NCI-H2196 treated with DMSO at 0.1 percent for 48 hours (cell line): ENCODE data around the gene SLC4A3.

Experiments
- DNase-seq: peaks from one replicate; lab custom pipeline; 2025; ENCODE audit not compliant: unreplicated experiment; lab: John Stamatoyannopoulos, UW

The SLC4A3 gene

DNA sequence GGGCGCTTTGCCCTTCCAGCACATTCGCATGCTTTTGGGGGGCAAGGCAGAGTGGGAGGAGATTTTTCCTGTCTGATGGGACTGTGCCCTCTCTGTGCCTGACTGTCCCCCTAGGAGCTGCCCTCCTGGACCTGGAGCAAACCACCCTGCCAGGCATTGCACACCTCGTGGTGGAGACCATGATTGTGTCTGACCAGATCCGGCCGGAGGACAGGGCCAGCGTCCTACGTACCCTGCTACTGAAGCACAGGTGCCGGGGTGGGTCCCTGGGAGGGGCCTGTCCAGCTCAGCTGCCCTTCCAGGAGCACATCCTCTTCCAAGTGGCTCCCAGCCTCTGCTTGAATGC lies 5.3 kb downstream of the SLC4A3 start:
- no peak for DNase-seq

DNA sequence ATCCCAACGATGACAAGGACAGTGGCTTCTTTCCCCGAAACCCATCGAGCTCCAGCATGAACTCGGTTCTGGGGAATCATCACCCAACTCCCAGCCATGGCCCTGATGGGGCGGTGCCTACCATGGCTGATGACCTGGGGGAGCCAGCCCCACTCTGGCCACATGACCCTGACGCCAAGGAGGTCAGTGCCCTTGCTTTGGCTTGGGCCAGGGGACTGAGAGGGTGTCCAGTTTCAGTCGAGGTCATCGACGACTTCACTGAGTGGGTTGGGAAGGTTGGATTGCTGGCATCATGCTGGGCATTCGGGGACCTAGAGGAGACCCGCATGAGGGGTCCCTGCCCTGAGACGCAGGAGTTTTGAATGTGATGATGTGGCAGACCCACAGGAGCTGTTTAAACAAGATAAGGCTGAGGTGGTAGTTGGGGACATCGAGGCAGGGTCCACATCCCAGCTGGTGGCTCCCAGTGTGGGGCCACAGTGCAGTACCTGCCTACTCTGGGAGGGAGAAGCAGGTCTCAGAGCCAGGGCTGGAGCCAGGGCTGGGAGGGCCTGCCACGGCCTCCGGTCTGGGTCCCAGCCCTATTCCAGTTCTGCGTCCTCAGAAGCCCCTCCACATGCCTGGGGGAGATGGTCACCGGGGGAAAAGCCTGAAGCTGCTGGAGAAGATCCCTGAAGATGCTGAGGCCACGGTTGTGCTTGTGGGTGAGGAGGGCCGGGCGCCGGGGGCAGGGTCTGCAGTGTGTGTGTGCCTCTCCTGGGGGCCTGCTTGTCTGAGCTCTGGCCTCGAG lies 6.0 kb downstream of the SLC4A3 start:
- peak; percentile 8 for DNase-seq

DNA sequence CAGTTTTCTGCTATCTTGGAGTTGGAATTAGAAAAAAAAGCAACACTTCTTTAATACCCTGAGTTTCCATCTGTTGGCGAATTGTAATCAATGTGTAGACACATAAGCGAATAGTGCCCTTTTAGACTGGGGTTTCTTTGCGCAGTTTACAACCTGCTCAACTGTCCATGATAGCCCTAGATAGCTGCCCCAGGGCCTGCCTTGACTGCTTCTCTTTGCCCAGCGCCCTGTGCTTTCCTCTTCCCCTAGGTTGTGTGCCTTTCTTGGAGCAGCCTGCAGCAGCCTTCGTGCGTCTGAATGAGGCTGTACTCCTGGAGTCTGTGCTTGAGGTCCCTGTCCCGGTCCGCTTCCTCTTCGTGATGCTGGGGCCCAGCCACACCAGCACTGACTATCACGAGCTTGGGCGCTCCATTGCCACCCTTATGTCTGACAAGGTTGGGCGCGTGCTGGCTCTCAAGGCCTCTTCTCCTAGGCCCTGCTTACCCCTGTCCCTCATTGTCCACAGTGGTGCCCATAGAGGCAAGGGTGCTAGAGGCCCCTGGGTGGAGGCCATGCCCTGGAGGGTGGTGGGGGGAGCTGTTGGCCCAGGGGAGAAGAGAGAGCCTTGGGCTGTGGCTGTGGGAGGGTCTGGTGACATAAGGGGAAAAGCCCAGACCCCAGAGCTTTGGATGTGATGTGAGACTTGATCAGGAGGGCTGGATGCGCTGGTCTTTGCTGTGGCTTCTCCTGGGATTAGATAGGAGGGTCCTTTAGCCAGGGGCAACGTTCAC lies 6.9 kb downstream of the SLC4A3 start:
- DNase-seq, result no peak

DNA sequence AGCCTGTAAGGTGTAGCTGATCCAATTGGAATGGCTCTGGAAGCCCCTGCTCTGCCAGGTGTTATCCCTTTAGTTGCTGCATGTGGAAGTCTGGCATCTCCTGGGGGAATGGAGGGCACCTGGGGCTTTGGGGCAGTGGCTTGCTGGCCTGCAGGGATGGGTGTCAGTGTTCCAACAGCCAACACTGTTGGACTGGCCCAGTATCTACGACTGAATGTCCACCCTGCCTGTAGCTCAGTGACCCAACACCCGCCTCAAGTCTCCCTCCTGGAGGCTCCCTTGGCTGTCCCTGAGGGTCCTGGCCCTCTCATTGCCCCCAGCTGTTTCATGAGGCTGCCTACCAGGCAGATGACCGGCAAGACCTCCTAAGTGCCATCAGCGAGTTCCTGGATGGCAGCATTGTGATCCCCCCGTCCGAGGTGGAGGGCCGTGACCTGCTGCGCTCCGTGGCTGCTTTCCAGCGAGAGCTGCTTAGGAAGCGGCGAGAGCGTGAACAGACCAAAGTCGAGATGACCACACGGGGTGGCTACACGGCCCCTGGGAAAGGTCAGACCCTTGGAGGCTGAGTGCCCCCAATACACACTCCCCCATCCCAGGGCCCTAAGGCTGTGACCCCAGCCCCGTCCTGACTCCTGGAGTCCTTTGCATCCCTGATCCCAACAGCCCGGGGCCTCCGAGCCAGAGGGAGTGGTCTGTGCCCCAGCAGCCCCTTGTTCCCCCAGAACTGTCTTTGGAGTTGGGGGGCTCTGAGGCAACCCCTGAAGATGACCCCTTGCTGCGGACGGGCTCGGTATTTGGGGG lies 7.7 kb downstream of the SLC4A3 start:
- no peak for DNase-seq

DNA sequence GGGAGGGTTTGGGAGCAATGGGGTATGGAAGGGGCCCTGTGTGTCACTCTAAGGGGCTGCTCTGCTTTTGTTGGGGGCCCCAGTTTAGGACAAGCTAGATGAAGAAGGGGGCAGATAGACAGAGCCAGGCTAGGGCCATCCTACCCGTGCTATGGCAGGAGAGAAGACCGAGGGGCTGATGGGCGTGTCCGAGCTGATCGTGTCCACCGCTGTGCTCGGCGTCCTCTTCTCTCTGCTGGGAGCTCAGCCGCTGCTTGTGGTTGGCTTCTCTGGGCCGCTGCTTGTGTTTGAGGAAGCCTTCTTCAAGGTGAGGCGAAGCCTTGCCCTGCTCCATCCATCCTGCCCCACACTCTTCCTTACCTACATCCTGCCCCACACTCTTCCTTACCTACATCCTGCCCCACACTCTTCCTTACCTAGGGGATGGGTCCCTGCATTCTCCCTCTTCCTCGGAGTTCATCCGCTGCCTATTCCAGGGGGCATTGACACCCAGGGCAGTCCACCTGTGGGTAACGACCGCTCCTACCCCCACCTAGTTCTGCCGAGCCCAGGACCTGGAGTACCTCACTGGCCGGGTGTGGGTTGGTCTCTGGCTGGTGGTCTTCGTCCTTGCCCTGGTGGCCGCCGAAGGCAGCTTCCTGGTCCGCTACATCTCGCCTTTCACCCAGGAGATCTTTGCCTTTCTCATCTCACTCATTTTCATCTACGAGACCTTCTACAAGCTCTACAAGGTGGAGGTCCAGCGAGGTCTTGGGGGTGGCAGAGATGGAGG lies 8.9 kb downstream of the SLC4A3 start:
- DNase-seq, result no peak

DNA sequence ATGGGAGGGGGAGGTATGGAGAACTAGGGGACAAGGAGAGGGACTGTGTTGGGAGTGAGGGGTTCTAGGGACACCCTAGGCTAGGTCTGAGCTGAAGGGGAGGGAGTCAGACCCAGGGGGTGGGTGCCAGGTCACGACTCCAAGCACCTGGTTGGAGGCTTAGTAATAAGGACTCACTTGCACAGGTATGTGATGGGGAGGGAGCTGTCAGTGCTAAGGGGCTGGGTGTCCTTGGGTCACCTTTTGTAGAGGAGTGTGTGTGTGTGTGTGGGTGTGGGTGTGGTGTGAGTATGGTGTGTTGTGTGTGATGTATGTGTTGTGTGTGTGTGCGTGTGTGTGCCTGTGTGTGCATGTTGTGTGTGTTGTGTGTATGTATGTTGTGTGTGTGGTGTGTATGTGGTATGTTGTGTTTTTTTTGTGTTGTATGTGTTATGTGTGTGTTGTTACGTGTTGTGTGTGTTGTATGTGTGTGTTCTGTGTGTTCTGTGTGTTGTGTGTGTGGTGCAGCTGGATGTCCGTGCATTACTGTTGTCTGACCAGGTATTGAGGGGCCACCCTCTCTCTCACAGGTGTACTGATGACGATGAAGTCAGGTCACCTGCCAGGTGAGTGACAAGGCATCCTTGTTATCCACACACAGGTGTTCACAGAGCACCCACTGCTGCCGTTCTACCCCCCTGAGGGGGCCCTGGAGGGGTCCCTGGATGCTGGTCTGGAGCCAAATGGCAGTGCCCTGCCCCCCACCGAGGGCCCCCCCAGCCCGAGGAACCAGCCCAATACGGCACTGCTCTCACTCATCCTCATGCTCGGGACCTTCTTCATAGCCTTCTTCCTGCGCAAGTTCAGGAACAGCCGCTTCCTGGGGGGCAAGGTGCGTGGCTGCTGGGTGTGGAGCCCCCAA lies 9.8 kb downstream of the SLC4A3 start:
- no peak for DNase-seq

DNA sequence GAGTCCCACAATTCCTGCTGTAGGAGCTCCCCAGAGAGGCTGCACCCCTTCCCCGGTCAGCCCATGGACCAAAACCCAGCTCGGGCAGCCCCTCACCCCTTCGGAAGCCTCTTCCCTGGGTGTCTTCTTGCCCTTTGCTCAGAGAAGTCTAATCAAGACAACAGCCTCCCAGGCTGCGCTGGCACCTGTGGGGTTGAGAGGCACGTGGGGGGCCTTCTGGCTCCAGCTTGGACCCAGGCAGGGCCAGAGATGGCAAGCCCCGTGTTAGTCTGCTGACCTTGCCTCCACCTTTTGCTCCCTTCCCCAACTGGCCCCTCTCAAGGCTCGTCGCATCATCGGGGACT lies 10.4 kb downstream of the SLC4A3 start:
- DNase-seq, result no peak

DNA sequence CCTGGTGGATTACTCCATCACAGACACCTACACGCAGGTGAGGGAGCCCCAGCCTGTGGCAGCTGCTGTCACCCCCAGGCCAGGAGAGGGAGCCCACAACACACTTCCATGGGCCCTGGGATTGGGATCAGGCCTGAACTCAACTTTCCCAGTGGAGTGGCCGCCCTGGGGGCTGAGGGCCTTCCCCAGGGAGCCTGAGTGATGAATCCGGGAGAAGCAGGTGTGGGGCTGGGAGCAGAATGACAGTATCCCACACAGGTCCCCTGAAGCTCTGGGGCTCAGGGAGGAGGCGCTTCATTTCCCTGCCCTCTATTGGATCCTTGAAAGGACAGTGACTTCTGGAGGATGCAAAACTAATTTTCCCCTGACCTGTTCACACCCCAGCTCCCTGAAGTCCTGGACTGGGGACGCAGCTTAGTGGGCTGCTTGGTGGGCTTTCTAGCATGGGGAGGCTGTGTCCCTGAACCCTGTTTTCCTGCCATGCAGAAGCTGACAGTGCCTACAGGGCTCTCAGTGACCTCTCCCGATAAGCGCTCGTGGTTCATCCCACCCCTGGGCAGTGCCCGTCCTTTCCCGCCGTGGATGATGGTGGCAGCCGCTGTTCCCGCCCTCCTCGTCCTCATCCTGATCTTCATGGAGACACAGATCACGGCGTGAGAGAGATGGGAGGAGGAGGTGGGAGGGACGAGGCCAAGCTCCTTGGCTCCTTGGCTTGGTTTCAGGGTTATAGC lies 11.0 kb downstream of the SLC4A3 start:
- no peak for DNase-seq

DNA sequence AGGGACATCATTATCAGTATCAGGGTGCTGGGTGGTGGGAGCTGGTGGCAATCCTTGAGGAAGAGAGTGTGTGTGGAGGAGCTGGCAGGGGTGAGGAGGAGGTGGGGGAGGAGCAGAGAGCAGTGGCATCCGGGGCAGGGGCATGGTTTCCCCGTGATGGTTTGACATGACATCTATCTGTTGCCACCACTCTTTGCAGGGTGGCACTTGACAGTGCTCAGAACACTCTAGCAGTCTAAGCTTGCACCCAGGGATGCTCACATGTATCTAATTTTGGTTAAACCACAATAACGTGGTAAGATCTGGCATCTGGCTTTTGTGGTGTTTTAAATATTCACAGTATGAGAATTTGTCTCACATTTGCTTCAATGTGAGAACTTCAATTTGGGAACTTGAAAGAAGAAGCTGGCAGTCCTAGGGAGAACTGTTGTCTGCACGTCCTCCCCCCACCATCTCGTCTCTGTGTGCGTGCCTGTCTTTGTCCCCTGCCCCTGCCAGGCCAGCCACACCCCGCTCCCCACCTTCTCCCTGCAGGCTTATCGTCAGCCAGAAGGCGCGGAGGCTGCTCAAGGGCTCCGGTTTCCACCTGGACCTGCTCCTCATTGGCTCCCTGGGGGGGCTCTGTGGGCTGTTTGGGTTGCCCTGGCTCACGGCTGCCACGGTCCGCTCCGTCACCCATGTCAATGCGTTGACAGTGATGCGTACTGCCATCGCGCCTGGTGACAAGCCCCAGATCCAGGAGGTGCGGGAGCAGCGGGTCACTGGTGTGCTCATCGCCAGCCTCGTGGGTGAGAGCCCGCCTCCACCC lies 11.7 kb downstream of the SLC4A3 start:
- DNase-seq, result no peak

DNA sequence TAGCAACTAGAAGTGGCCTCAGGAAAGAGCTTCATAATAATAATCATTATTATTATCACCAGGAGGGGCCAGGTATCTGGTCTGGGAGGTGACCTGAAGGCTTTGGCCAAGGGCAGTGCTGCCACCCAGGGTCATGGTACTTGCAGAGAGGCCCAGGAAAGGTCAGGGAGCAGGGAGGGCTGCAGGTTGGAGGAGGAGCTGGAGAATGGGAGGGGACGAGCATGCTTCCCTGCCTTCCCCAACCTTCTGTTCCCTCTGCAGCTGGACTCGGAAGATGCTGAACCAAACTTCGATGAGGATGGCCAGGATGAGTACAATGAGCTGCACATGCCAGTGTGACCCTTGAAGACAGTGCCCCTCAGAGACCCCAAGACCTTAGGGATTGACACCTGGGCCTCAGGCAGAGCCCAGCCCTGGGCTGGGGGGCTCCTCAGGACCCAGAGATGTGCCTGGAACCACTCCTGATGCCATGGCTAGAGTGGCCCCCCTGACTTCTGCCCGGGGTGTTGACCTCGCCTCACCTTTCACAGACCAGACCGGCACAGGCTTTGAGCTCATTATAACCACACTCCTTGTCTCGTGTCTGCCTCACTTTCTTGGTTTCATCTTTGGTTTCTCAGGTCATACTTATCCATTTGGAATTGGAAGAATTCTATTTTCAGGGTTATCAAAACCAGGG lies 14.1 kb downstream of the SLC4A3 start:
- DNase-seq, result no peak

DNA sequence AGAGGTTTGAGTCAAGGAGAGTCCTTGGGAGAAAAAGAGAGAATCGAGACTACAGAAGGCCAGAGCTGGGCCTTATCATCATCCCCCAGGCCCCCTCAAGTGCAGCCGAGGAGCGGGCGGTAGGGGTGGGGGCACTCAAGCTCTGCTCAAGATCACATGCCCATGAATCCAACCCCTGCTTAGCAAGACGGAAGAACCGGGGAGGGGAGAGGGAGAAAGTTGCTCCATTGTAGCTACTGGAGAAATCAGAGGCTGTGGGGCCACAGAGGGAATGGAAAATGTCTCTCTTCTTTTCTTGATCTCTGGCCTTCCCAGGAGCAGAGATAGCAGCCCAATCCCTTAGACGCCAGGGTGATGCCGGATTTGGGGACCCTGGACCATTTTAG lies 14.6 kb downstream of the SLC4A3 start:
- DNase-seq, result no peak

DNA sequence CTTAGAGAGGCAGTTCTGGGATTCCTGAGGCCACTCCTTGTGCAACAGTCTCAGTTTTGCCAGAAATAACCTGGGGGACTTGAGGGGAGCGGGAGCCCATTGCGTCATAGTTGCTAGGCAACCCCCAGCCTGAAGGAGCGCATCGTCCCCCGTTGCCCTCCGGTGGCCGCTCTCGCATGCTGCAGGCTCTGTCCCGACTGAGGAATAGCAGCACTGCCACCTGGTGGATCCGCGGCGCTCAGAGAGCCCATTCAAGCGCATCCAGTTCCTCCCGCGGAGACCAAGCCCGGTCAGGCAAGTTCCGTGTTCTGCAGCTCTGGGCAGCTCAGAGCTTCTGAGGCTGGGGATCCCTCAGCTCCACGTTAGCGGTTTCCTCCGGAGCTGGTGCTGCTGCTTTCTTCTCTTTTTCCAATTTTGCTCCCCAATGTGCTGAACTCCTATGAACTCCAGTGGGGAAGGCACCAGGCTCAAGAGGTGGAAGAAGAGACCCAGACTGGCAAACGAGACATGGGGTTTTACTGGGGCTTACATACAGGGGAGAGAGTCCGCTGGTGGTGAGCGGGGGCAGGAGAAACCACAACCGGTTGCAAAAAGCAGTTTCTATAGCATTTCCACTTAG lies 15.1 kb downstream of the SLC4A3 start:
- DNase-seq, result peak; percentile 93

DNA sequence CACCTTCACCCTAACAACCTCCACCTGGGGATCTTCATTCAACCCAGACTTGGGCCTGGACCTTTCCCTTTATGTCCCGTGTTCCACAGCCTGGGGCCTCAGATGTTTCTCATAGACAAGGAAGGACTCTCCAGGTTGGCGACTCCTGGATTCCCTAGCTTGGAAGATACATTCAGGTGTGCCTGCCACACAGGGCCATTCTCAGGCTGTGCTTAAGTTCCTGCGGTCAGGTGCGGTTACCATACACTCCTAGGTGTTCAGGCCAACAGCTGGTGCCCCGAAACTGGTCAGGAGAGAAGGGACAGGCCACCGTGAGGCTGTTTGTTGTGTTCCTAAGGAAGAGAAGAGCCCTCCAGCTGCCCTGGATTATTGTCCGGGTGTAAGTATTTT lies 15.6 kb downstream of the SLC4A3 start:
- no peak for DNase-seq

DNA sequence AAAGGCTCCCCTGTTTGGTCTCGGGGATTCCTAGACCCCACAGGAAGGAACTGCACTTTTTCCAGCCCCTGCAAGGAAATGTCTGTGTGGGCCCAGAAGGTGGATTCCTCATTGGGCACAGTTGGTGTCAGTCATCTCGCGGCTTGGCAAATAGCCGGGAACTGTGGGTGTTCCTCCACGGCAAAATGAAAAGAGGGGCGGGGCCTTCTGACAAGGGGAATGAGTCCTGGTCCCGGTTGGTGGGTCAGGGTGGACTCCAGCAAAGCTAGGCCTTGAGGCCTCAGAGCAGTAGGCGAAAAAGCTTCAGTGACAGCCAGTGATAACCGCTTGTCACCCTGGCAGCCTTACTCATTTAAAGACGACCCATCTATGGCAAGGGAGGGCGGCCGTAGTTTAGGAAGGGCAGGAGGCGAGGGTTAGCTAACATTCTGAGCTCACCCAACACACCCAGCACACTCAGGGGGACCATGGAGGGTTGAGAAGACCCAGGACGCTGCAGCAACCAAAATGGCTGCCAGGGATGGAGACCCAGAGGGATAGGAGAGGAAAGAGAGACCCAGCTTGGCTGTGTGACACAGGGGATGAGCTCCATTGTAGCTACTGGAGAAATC lies 16.5 kb downstream of the SLC4A3 start:
- no peak for DNase-seq

DNA sequence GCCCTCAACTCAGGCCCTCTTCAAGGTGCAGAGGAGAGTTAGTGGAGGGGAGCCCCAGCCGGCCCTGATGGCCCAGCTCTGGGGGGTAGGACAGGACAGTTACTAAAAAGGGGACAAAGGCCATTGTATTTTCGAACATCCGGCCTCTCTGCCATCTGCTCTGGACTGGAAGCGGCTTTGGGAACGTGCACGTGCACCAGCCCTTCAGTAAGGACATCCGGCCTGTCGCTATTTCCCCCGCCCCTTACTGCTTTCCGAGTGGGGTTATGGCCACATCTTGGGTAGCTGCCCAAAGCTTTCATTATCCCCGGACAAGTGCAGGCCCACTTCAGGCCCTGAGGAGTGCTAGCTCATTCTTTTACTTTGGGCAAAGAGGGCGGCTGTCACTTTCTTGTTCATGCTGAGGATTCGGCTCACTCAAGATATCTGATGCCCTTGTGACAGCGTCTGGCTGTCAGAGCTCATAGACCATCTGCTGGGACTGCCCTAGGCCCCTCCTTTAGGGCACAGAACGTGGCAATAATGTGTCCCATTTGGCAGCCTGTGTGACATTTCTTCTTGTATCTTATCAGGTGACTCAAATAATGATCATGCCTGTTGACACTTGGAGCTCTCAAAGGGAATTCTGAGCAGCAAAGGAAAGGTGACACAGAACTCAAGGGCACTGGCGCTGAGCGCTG lies 17.5 kb downstream of the SLC4A3 start:
- DNase-seq, result no peak

DNA sequence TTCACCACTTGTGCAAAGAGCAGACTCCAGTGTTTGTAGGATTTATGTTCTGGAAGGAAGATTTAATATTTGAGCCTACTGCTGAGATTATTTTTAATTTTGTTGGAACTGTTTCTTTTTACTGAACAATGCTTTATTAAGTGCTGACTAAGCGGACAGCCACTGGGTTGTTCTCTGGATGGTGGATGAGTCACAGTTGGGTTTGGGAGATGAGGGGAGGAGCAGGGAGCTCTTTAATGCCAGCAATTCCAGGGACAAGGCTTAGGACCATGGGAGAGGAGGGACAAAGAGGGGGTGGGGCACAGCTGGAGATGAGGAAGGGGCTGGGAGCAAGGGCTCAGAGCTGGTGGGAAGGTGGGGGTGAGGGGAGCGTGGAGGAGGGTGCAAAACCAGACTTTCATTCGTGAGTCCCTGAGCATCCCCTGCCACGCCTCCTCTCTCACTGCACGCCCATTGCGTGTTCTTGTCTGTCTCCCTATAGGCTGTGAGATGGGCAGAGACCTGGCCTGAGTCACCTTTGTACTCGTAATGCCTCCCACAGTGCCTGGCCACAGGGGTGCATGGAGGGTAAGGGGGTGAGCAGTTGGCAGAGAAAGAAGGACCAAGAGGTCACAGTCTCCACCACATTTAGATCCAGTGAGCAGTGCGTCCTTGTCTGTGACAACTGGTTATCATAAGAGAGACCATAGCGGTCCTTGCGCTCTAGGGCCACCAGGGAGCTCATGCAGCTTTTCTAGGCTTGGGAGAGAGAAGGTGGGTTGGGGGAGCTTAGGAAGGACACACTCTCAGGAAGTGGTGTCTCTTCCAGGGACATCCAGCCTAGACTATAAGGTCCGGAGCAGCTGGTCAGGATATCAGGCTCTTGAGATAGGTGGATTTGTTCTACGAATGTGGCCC lies 18.4 kb downstream of the SLC4A3 start:
- no peak for DNase-seq
